GM23338 (cell line): Measurements from ENCODE around the gene SKIC2. TPM values are rescaled to one million over a fixed set of nuclear protein-coding genes. Genes with fewer than 3 reads are reported as not detected.
A peak's percentile ranks its signal among the peaks of the same experiment; 100 is the strongest.

Experiments used
- ATAC-seq: fragments of 200-7000 bp; cut with Tn5 transposase; 3 replicates; pipeline ENCODE4 v1.9.1; 2020
- DNase-seq: peaks from one replicate; pipeline ENCODE4 v3.0.0-alpha.2; 2015; ENCODE audit warnings: low spot score
- H2AFZ ChIP-seq: fragments of 200-600 bp; sonication (generic); 2 replicates; pipeline ENCODE4 v1.8.0; 2016; ENCODE audit warnings: antibody characterized with exemption, mild to moderate bottlenecking, moderate library complexity
- H3F3A ChIP-seq: fragments of 200-600 bp; sonication (generic); replicated peaks from 2 replicates; pipeline ENCODE4 v1.8.0; 2017; ENCODE audit warnings: antibody characterized with exemption, mixed run types, low read depth
- H3K27ac ChIP-seq: fragments of 200-600 bp; sonication (generic); 2 replicates; pipeline ENCODE4 v1.6.1; 2016; ENCODE audit warnings: low read depth
- H3K27me3 ChIP-seq: fragments of 200-600 bp; sonication (generic); 2 replicates; pipeline ENCODE4 v1.8.0; 2016; ENCODE audit warnings: mild to moderate bottlenecking, mixed run types, moderate library complexity; ENCODE audit not compliant: insufficient read depth
- H3K36me3 ChIP-seq: fragments of 200-600 bp; sonication (generic); 2 replicates; pipeline ENCODE4 v1.8.0; 2016; ENCODE audit warnings: mild to moderate bottlenecking; ENCODE audit not compliant: insufficient read depth
- H3K4me1 ChIP-seq: fragments of 200-600 bp; sonication (generic); 2 replicates; pipeline ENCODE4 v1.8.0; 2016; ENCODE audit warnings: mild to moderate bottlenecking, moderate library complexity; ENCODE audit not compliant: insufficient read depth
- H3K4me2 ChIP-seq: fragments of 200-600 bp; sonication (generic); 2 replicates; pipeline ENCODE4 v1.7.1; 2017; ENCODE audit warnings: mixed run types
- H3K4me3 ChIP-seq: fragments of 200-600 bp; sonication (generic); 2 replicates; pipeline ENCODE4 v1.6.1; 2016; ENCODE audit warnings: mixed run types
- H3K79me2 ChIP-seq: fragments of 200-600 bp; sonication (generic); replicated peaks from 2 replicates; pipeline ENCODE4 v1.8.0; 2017; ENCODE audit warnings: mild to moderate bottlenecking; ENCODE audit not compliant: insufficient read depth
- H3K9me2 ChIP-seq: fragments of 200-600 bp; sonication (generic); 2 replicates; pipeline ENCODE4 v1.8.0; 2017; ENCODE audit not compliant: insufficient read depth
- H4K20me1 ChIP-seq: fragments of 200-600 bp; sonication (generic); replicated peaks from 2 replicates; pipeline ENCODE4 v1.8.0; 2017; ENCODE audit warnings: mild to moderate bottlenecking; ENCODE audit not compliant: insufficient read depth
- H3K27ac Mint-ChIP-seq: 2 replicates; pipeline ENCODE4 v1.8.0; 2020; ENCODE audit warnings: inconsistent platforms, mild to moderate bottlenecking, moderate library complexity, mixed read lengths
- H3K27me3 Mint-ChIP-seq: 3 replicates; pipeline ENCODE4 v1.8.0; 2022; ENCODE audit warnings: low read depth, mild to moderate bottlenecking, moderate library complexity, mixed read lengths, inconsistent platforms; ENCODE audit not compliant: insufficient read depth, poor library complexity
- H3K36me3 Mint-ChIP-seq: 3 replicates; pipeline ENCODE4 v1.8.0; 2021; ENCODE audit warnings: low read depth, mild to moderate bottlenecking, inconsistent platforms, moderate library complexity, mixed read lengths
- H3K4me1 Mint-ChIP-seq: 3 replicates; pipeline ENCODE4 v1.8.0; 2020; ENCODE audit warnings: mild to moderate bottlenecking, inconsistent platforms, mixed read lengths
- H3K4me3 Mint-ChIP-seq: 3 replicates; pipeline ENCODE4 v1.8.0; 2021; ENCODE audit warnings: moderate library complexity, mild to moderate bottlenecking, inconsistent platforms, mixed read lengths
- H3K9me3 Mint-ChIP-seq: 3 replicates; pipeline ENCODE4 v1.8.0; 2020; ENCODE audit warnings: moderate library complexity, mild to moderate bottlenecking, inconsistent platforms, mixed read lengths
- CTCF ChIP-seq, 2 experiments: fragments of 200-600 bp in 1 of 2; sonication (generic) in 1 of 2; conservative IDR thresholded peaks; 2 replicates each; pipeline versions ENCODE4 v1.5.1 to v1.6.1; 2016 to 2017; ENCODE audit warnings: antibody characterized with exemption in 2 of 2, low read depth in 2 of 2, mild to moderate bottlenecking in 2 of 2, moderate library complexity in 1 of 2
- ETS1 ChIP-seq: IDR thresholded peaks from 2 replicates; pipeline ENCODE4 v1.6.1; 2016; ENCODE audit warnings: antibody characterized with exemption
- EZH2 ChIP-seq: fragments of 200-600 bp; sonication (generic); IDR thresholded peaks from one replicate; pipeline ENCODE4 v1.8.0; 2017; ENCODE audit warnings: antibody characterized with exemption, mild to moderate bottlenecking, low read depth; ENCODE audit not compliant: unreplicated experiment
- EZH2phosphoT487 ChIP-seq: fragments of 200-600 bp; sonication (generic); IDR thresholded peaks from one replicate; pipeline ENCODE4 v1.8.1; 2018; ENCODE audit warnings: antibody characterized with exemption; ENCODE audit not compliant: unreplicated experiment
- JUNB ChIP-seq: IDR thresholded peaks from one replicate; pipeline ENCODE4 v1.6.1; 2016; ENCODE audit warnings: antibody characterized with exemption; ENCODE audit not compliant: unreplicated experiment
- NANOG ChIP-seq: IDR thresholded peaks from 2 replicates; pipeline ENCODE4 v1.6.1; 2016; ENCODE audit warnings: antibody characterized with exemption, borderline replicate concordance
- POLR2AphosphoS5 ChIP-seq: IDR thresholded peaks from 2 replicates; pipeline ENCODE4 v1.6.1; 2016; ENCODE audit warnings: antibody characterized with exemption, low read depth
- ZNF114 ChIP-seq: fragments of 250-450 bp; sonication (Bioruptor Pico); IDR thresholded peaks from 2 replicates; pipeline ENCODE4 v1.5.0; 2020; ENCODE audit warnings: mild to moderate bottlenecking, moderate library complexity
- ZNF331 ChIP-seq: fragments of 250-450 bp; sonication (Bioruptor Pico); IDR thresholded peaks from 2 replicates; pipeline ENCODE4 v1.5.0; 2020; ENCODE audit warnings: low read depth, mild to moderate bottlenecking, moderate library complexity
- ZNF462 ChIP-seq: fragments of 250-450 bp; sonication (Bioruptor Pico); IDR thresholded peaks from 2 replicates; pipeline ENCODE4 v1.5.0; 2020; ENCODE audit warnings: mild to moderate bottlenecking, moderate library complexity
- polyA plus RNA-seq: library from polyadenylated mRNA; unstranded; fragments of >200 nt; fragmentation: Nextera tagmentation; extraction: Ambion mirVana; gene quantifications from 2 replicates; pipeline ENCODE4 v1.2.1, GENCODE V29; 2016
- total RNA-seq: library from RNA; depleted of rRNA; stranded (reverse); fragments of >200 nt; shearing (Covaris generic); gene quantifications from 2 replicates; pipeline ENCODE4 v1.2.3, GENCODE V29; 2014

The SKIC2 gene
- total and polyA plus RNA-seq, 2 experiments from 2014 or later = 21.6 to 47.2 TPM

GRCh38 chr6:31915756-31916155 lies 43.2 kb upstream of the SKIC2 start:
- no peaks in the 10 kb centered on the region for H3K36me3 Mint-ChIP-seq
- no peak overlapping the region for H3K4me3 Mint-ChIP-seq
- H3K4me1 Mint-ChIP-seq = no peaks in the 10 kb centered on the region
- no peak overlapping the region for H3K4me3 ChIP-seq
- DNase-seq (no peak), ATAC-seq (no peak)
- no peak overlapping the region for H3K4me2 ChIP-seq
- H3K9me3 Mint-ChIP-seq = no peaks in the 10 kb centered on the region
- no peak for TF ChIP-seq ZNF114 (CRISPR knock-in tag)
- no peak overlapping the region for H3K27ac ChIP-seq
- no peaks in the 10 kb centered on the region for H3K27me3 ChIP-seq
- H3F3A ChIP-seq = no peaks in the 10 kb centered on the region
- H3K79me2 ChIP-seq = no peaks in the 10 kb centered on the region
- H3K9me2 ChIP-seq = no peaks in the 10 kb centered on the region
- H4K20me1 ChIP-seq = no peaks in the 10 kb centered on the region
- H3K4me1 ChIP-seq = no peaks in the 10 kb centered on the region
- no peaks in the 10 kb centered on the region for H3K36me3 ChIP-seq
- no peak overlapping the region for H3K27ac Mint-ChIP-seq
- H2AFZ ChIP-seq = peak overlapping the region; percentile 64; the same call in 1 of the 2 replicates
- peaks cover 4% of the 10 kb centered on the region for H3K27me3 Mint-ChIP-seq

- Mint-ChIP-seq H3K27me3 (peaks cover 6% of the 10 kb centered on the region), H3K27ac (no peak overlapping the region), H3K9me3 (no peaks in the 10 kb centered on the region), H3K4me1 (no peaks in the 10 kb centered on the region; the same call in 2 of the 3 replicates), H3K36me3 (no peaks in the 10 kb centered on the region), H3K4me3 (no peak overlapping the region)
- Histone ChIP-seq H3K27me3 (no peaks in the 10 kb centered on the region), H3K4me1 (no peaks in the 10 kb centered on the region), H3K4me3 (no peak overlapping the region), H2AFZ (no peak overlapping the region), H4K20me1 (no peaks in the 10 kb centered on the region), H3K79me2 (no peaks in the 10 kb centered on the region), H3K27ac (no peak overlapping the region), H3F3A (no peaks in the 10 kb centered on the region), H3K9me2 (no peaks in the 10 kb centered on the region), H3K4me2 (no peak overlapping the region), H3K36me3 (no peaks in the 10 kb centered on the region)
- DNase-seq (no peak), ATAC-seq (no peak)
- TF ChIP-seq JUNB (no peak), ZNF462 (CRISPR knock-in tag) (no peak), NANOG (no peak), EZH2phosphoT487 (no peak), ETS1 (no peak), EZH2 (no peak), POLR2AphosphoS5 (no peak), CTCF (conservative IDR thresholded peaks at IDR 0.05; ENCODE audit: low read depth in 2 of 2) (no peak), ZNF331 (CRISPR knock-in tag) (no peak)
Observed at GRCh38 chr6:31918069-31918720, 40.8 kb upstream of the SKIC2 start.
